ENCODE measurements around the gene ASIC1.

DNA sequence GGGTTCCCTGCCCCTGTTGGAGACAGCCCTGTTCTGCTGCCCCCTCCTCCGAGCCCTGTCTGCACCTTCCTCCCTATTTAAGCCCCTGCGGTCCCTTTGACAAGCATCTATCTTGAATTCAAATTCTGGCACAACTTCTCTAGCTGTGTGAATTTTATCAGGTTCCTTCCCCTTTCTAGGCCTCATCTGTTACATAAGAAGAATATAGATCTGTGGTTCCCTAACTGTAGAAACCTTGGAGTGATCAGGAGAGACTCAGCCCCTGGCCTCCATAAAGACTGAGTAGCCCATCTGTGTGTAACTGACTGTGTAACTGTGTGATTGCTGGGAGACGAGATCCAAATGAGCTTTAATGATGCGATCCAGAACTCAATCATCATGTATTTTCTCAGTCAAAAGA is 19.1 kb upstream of the ASIC1 start:
- TF ChIP-seq CTCF (IDR thresholded peaks at IDR 0.05), result no peak
- no peak for TF ChIP-seq POLR2A (IDR thresholded peaks at IDR 0.05)
- TF ChIP-seq EP300 (IDR thresholded peaks at IDR 0.05), result no peak
- no peak for TF ChIP-seq POLR2AphosphoS5 (IDR thresholded peaks at IDR 0.05)
